H1 (cell line): ENCODE results near the gene WDFY4. TPM values are rescaled to one million over a fixed set of nuclear protein-coding genes. Genes with fewer than 3 reads are reported as not detected.

Experiments
- CTCF ChIA-PET: fragments of 300-600 bp; sonication (Branson Sonifier 250); formaldehyde crosslinking; loops from one replicate; lab custom pipeline; 2021; ENCODE audit not compliant: partially characterized antibody; lab: Charles Lee
- POLR2A ChIA-PET: fragments of 300-600 bp; sonication (Branson Sonifier 250); formaldehyde crosslinking; loops from one replicate; lab custom pipeline; 2021; ENCODE audit warnings: inconsistent platforms; ENCODE audit not compliant: partially characterized antibody; lab: Charles Lee
- DNase-seq, 2 experiments: peaks; one replicate each; pipeline versions ENCODE4 v3.0.0 to v3.0.0-alpha.2; 2010 to 2022; ENCODE audit warnings: low spot score in 2 of 2, low read depth in 1 of 2, mixed read lengths in 1 of 2
- FAIRE-seq: peaks from 2 replicates; lab custom pipeline; 2011; peaks lifted over from hg19 to GRCh38; lab: Jason Lieb, UNC
- H2AFZ ChIP-seq: 2 replicates; pipeline ENCODE4 v1.8.1; 2012; ENCODE audit warnings: low read length, inconsistent platforms
- H2AK5ac ChIP-seq: 2 replicates; pipeline ENCODE4 v1.6.1; 2013; ENCODE audit warnings: low read depth, low read length
- H2BK120ac ChIP-seq: replicated peaks from 2 replicates; pipeline ENCODE3; 2013; ENCODE audit warnings: low read depth, low read length, inconsistent platforms
- H2BK12ac ChIP-seq: 2 replicates; pipeline ENCODE4 v1.6.1; 2013; ENCODE audit warnings: low read depth, low read length
- H2BK15ac ChIP-seq: 2 replicates; pipeline ENCODE4 v1.6.1; 2013; ENCODE audit warnings: low read length
- H2BK20ac ChIP-seq: 2 replicates; pipeline ENCODE4 v1.6.1; 2013; ENCODE audit warnings: low read length
- H2BK5ac ChIP-seq: 2 replicates; pipeline ENCODE4 v1.6.1; 2013; ENCODE audit warnings: low read depth, low read length
- H3K14ac ChIP-seq: 2 replicates; pipeline ENCODE4 v1.6.1; 2013; ENCODE audit warnings: inconsistent platforms; ENCODE audit not compliant: insufficient read length
- H3K18ac ChIP-seq: 2 replicates; pipeline ENCODE4 v1.6.1; 2013; ENCODE audit warnings: low read length; ENCODE audit errors: extremely low read depth
- H3K23ac ChIP-seq: 2 replicates; pipeline ENCODE4 v1.6.1; 2013; ENCODE audit warnings: inconsistent platforms; ENCODE audit not compliant: insufficient read length
- H3K23me2 ChIP-seq: 2 replicates; pipeline ENCODE4 v1.6.1; 2013; ENCODE audit warnings: low read depth, low read length
- H3K27ac ChIP-seq: 2 replicates; pipeline ENCODE4 v1.6.1; 2011; ENCODE audit warnings: low read depth, low read length, inconsistent platforms
- H3K27me3 ChIP-seq, 4 experiments: replicated peaks in 1 of 4; 1 replicate in 1 of 4; 2 replicates in 3 of 4; pipeline versions ENCODE4 v1.6.1 to v1.8.1; 2011 to 2013; ENCODE audit warnings: low read length in 3 of 4, mild to moderate bottlenecking in 3 of 4, inconsistent platforms in 2 of 4, mixed read lengths in 2 of 4, moderate library complexity in 1 of 4; ENCODE audit not compliant: control insufficient read depth in 3 of 4, insufficient read depth in 3 of 4; ENCODE audit errors: extremely low read depth in 1 of 4
- H3K36me3 ChIP-seq, 4 experiments: 2 replicates each; pipeline versions ENCODE4 v1.6.1 to v1.8.1; 2011 to 2013; ENCODE audit warnings: mild to moderate bottlenecking in 4 of 4, low read length in 3 of 4, moderate library complexity in 2 of 4, control low read depth in 1 of 4, inconsistent platforms in 1 of 4; ENCODE audit not compliant: insufficient read depth in 4 of 4, control insufficient read depth in 2 of 4
- H3K4ac ChIP-seq: replicated peaks from 2 replicates; pipeline ENCODE3; 2013; ENCODE audit warnings: low read length, low read depth, mixed read lengths, inconsistent platforms; ENCODE audit not compliant: insufficient read length
- H3K4me1 ChIP-seq, 4 experiments: replicated peaks in 1 of 4; 1 replicate in 1 of 4; 2 replicates in 3 of 4; pipeline versions ENCODE4 v1.6.1 to v1.8.1; 2011 to 2013; ENCODE audit warnings: low read length in 3 of 4, inconsistent platforms in 2 of 4, mixed read lengths in 1 of 4; ENCODE audit not compliant: insufficient read depth in 4 of 4, control insufficient read depth in 3 of 4
- H3K4me2 ChIP-seq, 2 experiments: 2 replicates each; pipeline versions ENCODE4 v1.6.1 to v1.8.1; 2011 to 2013; ENCODE audit warnings: low read depth in 2 of 2, low read length in 2 of 2, control low read depth in 1 of 2, inconsistent platforms in 1 of 2, mild to moderate bottlenecking in 1 of 2; ENCODE audit not compliant: insufficient read depth in 1 of 2
- H3K4me3 ChIP-seq, 4 experiments: fragments of 200-600, 300-600 bp in 1 of 4; sonication (generic), shearing (Covaris generic), sonication (Bioruptor Twin) in 1 of 4; 2 replicates each; pipeline versions ENCODE4 v1.5.1 to v1.8.1; 2011 to 2016; ENCODE audit warnings: low read length in 4 of 4, low read depth in 3 of 4, control low read depth in 2 of 4, inconsistent platforms in 2 of 4, mild to moderate bottlenecking in 2 of 4, mixed read lengths in 1 of 4, moderate library complexity in 1 of 4; ENCODE audit not compliant: insufficient read depth in 2 of 4; ENCODE audit errors: extremely low read depth in 1 of 4
- H3K56ac ChIP-seq: replicated peaks from 2 replicates; pipeline ENCODE3; 2013; ENCODE audit warnings: low read depth, mild to moderate bottlenecking, mixed read lengths, low read length, inconsistent platforms; ENCODE audit not compliant: insufficient read length
- H3K79me1 ChIP-seq: 2 replicates; pipeline ENCODE4 v1.6.1; 2013; ENCODE audit warnings: low read depth, low read length, control low read depth
- H3K79me2 ChIP-seq, 2 experiments: 2 replicates each; pipeline versions ENCODE4 v1.6.1 to v1.8.1; 2012 to 2013; ENCODE audit warnings: low read length in 2 of 2, mild to moderate bottlenecking in 2 of 2, inconsistent platforms in 1 of 2; ENCODE audit not compliant: insufficient read depth in 2 of 2, control insufficient read depth in 1 of 2
- H3K9ac ChIP-seq, 4 experiments: replicated peaks in 1 of 4; 1 replicate in 1 of 4; 2 replicates in 3 of 4; pipeline versions ENCODE4 v1.6.1 to v1.8.1; 2011 to 2013; ENCODE audit warnings: low read depth in 3 of 4, low read length in 3 of 4, control low read depth in 2 of 4, mild to moderate bottlenecking in 2 of 4, moderate library complexity in 2 of 4, inconsistent platforms in 1 of 4; ENCODE audit errors: extremely low read depth in 1 of 4
- H3K9me3 ChIP-seq, 2 experiments: 2 replicates each; pipeline versions ENCODE4 v1.6.1 to v1.8.1; 2012 to 2013; ENCODE audit warnings: mild to moderate bottlenecking in 2 of 2, moderate library complexity in 2 of 2, control low read depth in 1 of 2, inconsistent platforms in 1 of 2, low read depth in 1 of 2, low read length in 1 of 2, mixed read lengths in 1 of 2; ENCODE audit not compliant: insufficient read depth in 2 of 2
- H4K20me1 ChIP-seq, 2 experiments: replicated peaks in 1 of 2; 2 replicates each; pipeline versions ENCODE3 to v1.8.1; 2011 to 2013; ENCODE audit warnings: inconsistent platforms in 2 of 2, low read length in 2 of 2, mild to moderate bottlenecking in 1 of 2; ENCODE audit not compliant: insufficient read depth in 2 of 2, control insufficient read depth in 1 of 2
- H4K5ac ChIP-seq: 2 replicates; pipeline ENCODE4 v1.6.1; 2013; ENCODE audit warnings: low read length, low read depth, mixed read lengths, inconsistent platforms; ENCODE audit not compliant: insufficient read length
- H4K8ac ChIP-seq: 2 replicates; pipeline ENCODE4 v1.8.0; 2013; ENCODE audit warnings: mild to moderate bottlenecking, moderate library complexity, low read length, inconsistent platforms; ENCODE audit not compliant: insufficient read depth; ENCODE audit errors: extremely low read depth
- H4K91ac ChIP-seq: replicated peaks from 2 replicates; pipeline ENCODE3; 2013; ENCODE audit warnings: low read length, mixed read lengths, inconsistent platforms; ENCODE audit not compliant: insufficient read length
- CTCF ChIP-seq, 3 experiments: IDR thresholded peaks; 1 replicate in 2 of 3; 2 replicates in 1 of 3; pipeline versions ENCODE4 v1.5.1 to v1.6.1; 2011; ENCODE audit warnings: low read length in 3 of 3, mild to moderate bottlenecking in 3 of 3, inconsistent platforms in 2 of 3, low read depth in 1 of 3, moderate library complexity in 1 of 3; ENCODE audit not compliant: insufficient read depth in 1 of 3; ENCODE audit errors: control extremely low read depth in 1 of 3
- E2F6 ChIP-seq: IDR thresholded peaks from 2 replicates; pipeline ENCODE4 v1.6.1; 2012; ENCODE audit warnings: inconsistent platforms
- KDM4A ChIP-seq: IDR thresholded peaks from one replicate; pipeline ENCODE4 v1.7.1; 2012; ENCODE audit warnings: low read depth, mild to moderate bottlenecking, moderate library complexity, low read length, inconsistent platforms; ENCODE audit not compliant: severe bottlenecking
- MAX ChIP-seq: IDR thresholded peaks from 2 replicates; pipeline ENCODE4 v1.6.1; 2012; ENCODE audit warnings: inconsistent platforms
- SAP30 ChIP-seq: fragments of 300-600 bp; sonication (generic); IDR thresholded peaks from 2 replicates; pipeline ENCODE4 v1.7.1; 2012; ENCODE audit warnings: low read length, moderate library complexity, mild to moderate bottlenecking, inconsistent platforms; ENCODE audit not compliant: insufficient read depth, insufficient replicate concordance
- SIN3A ChIP-seq, 2 experiments: IDR thresholded peaks in 1 of 2; conservative IDR thresholded peaks in 1 of 2; 2 replicates each; pipeline ENCODE4 v1.6.1; 2011 to 2012; ENCODE audit warnings: low read length in 2 of 2, improper control_type of control experiment in 1 of 2, low read depth in 1 of 2, mild to moderate bottlenecking in 1 of 2
- TCF12 ChIP-seq: IDR thresholded peaks from 2 replicates; pipeline ENCODE4 v1.6.1; 2011; ENCODE audit warnings: low read depth, mild to moderate bottlenecking, low read length
- WGBS, 2 experiments: shearing (Covaris generic) in 1 of 2; methylation state at CpG; one replicate each; pipeline versions ENCODE4 v1.1.6 to v1.1.7; 2013 to 2015; ENCODE audit warnings: low lambda C conversion rate in 2 of 2, mixed read lengths in 2 of 2, inconsistent platforms in 1 of 2, low coverage in 1 of 2, missing lambda C conversion rate in 1 of 2; ENCODE audit not compliant: insufficient replicate concordance in 2 of 2, insufficient coverage in 1 of 2, insufficient read length in 1 of 2; ENCODE audit errors: extremely low coverage in 1 of 2, missing lambda C conversion rate in 1 of 2; 5-methylcytosine and 5-hydroxymethylcytosine counted together
- polyA plus RNA-seq, 7 experiments: library from polyadenylated mRNA; depleted of rRNA in 3 of 7; stranded (reverse) in 5 of 7; unstranded in 2 of 7; fragments of >200 nt in 5 of 7; fragments of 200-250 nt in 2 of 7; gene quantifications; 1 replicate in 5 of 7; 2 replicates in 1 of 7; 4 replicates in 1 of 7; pipeline versions ENCODE4 v1.2.1 to v1.2.3, GENCODE V29; 2011 to 2013; ENCODE audit warnings: missing spikeins in 2 of 7, mixed read lengths in 2 of 7
- total RNA-seq: library from RNA; stranded (reverse); fragmentation: NEBNext Ultra II Directional; extraction: Animal tissue kit (Norgen Biotek cat#: 25700); gene quantifications from 2 replicates; pipeline ENCODE4 v1.2.1, GENCODE V29; 2021

The WDFY4 gene
- total and polyA plus RNA-seq, 2 of the 8 experiments (the other 6 are each of a cell fraction or from before 2014, with no cell fraction given), result not detected

- H2BK15ac ChIP-seq, result no peak overlapping the region
- POLR2A ChIA-PET, result no interaction called here
- H4K5ac ChIP-seq, result no peak overlapping the region
- no peak overlapping the region for H2BK5ac ChIP-seq
- H3K9me3 ChIP-seq, result no peaks in the 10 kb centered on the region
- no peak overlapping the region for H2BK120ac ChIP-seq
- H3K9ac ChIP-seq, result no peak overlapping the region
- H4K20me1 ChIP-seq, result no peaks in the 10 kb centered on the region
- no peak overlapping the region for H4K91ac ChIP-seq
- H2AK5ac ChIP-seq, result no peak overlapping the region
- H3K56ac ChIP-seq, result no peak overlapping the region
- peak; percentile 90 for FAIRE-seq
- H3K14ac ChIP-seq, result no peak overlapping the region
- no peak overlapping the region for H3K18ac ChIP-seq
- H3K27ac ChIP-seq, result no peak overlapping the region
- H3K4me2 ChIP-seq, result no peak overlapping the region
- no peak overlapping the region for H3K4ac ChIP-seq
- no peaks in the 10 kb centered on the region for H3K79me2 ChIP-seq
- no peaks in the 10 kb centered on the region for H3K36me3 ChIP-seq
- H2BK12ac ChIP-seq, result no peak overlapping the region
- peak; percentile 44 to 88 for DNase-seq
- no peaks in the 10 kb centered on the region for H3K27me3 ChIP-seq
- H2BK20ac ChIP-seq, result no peak overlapping the region
- H2AFZ ChIP-seq, result 0 out of 2 replicates have a peak overlapping the region, but pooled peaks have one; percentile 63
- CTCF ChIA-PET, result interaction anchor here (0.6 to 2.9 kb wide), 17 partner anchors 8 to 436 kb away, joined by 3 to 17 read pairs (median 3); no protein-coding TSS in a partner anchor
- no peaks in the 10 kb centered on the region for H3K4me1 ChIP-seq
- H3K23me2 ChIP-seq, result peaks cover 2% of the 10 kb centered on the region; the same call in 1 of the 2 replicates
- H3K79me1 ChIP-seq, result no peaks in the 10 kb centered on the region
- 42% methylated on average over 12 of the region's 12 CpGs; no CpG with 5 or more reads in 1 of the 2 experiments for WGBS, 2 experiments
- no peak overlapping the region for H3K4me3 ChIP-seq
- H3K23ac ChIP-seq, result no peak overlapping the region
- no peak overlapping the region for H4K8ac ChIP-seq
- TF ChIP-seq E2F6 (0 out of 2 replicates have a peak, but pooled peaks have one; percentile 21), KDM4A (no peak), SIN3A (conservative IDR thresholded peaks at IDR 0.05 in 1 of 2, IDR thresholded peaks at IDR 0.05 in 1 of 2; ENCODE audit: low read depth in 1 of 2, low read length in 2 of 2) (0 out of 4 replicates have a peak, but pooled peaks of 1 of the 2 experiments have one; percentile 31), MAX (peak; percentile 41; the same call in 1 of the 2 replicates), SAP30 (no peak), TCF12 (peak; percentile 79; the same call in 1 of the 2 replicates), CTCF (IDR thresholded peaks at IDR 0.05; ENCODE audit: control extremely low read depth in 1 of 3, insufficient read depth in 1 of 3, low read depth in 1 of 3, low read length in 3 of 3) (peak; percentile 84 to 98 (median 93))
Measured at GRCh38 chr10:48981310-48981907, 296.7 kb downstream of the WDFY4 start.
